HCT116 (cell line): Measurements from ENCODE around the gene CLIP2. TPM values are rescaled to one million over a fixed set of nuclear protein-coding genes. Genes with fewer than 3 reads are reported as not detected.

Source experiments
- ATAC-seq: fragments of 200-7000 bp; cut with Tn5 transposase; 2 replicates; pipeline ENCODE4 v1.9.1; 2020; ENCODE audit warnings: mild to moderate bottlenecking, moderate library complexity
- BruUV-seq: library from RNA; stranded (reverse); fragments of 400-500 nt; replicated peaks from 2 replicates; lab custom pipeline; 2021; lab: Mats Ljungman, UMichigan
- CTCF ChIA-PET: fragments of 300-600 bp; sonication (Branson Sonifier 250); formaldehyde crosslinking; loops from one replicate; lab custom pipeline; 2021; ENCODE audit warnings: antibody characterized with exemption; lab: Charles Lee
- POLR2A ChIA-PET: fragments of 300-600, 350-600 bp; sonication (Branson Sonifier 250); formaldehyde crosslinking; loops from one replicate; lab custom pipeline; 2021; ENCODE audit warnings: antibody characterized with exemption; lab: Charles Lee
- RAD21 ChIA-PET, 2 experiments: fragments of 300-600 bp; sonication (Branson Sonifier 250); formaldehyde crosslinking; loops; one replicate each; lab custom pipeline; 2023; ENCODE audit warnings: low total read pairs in 2 of 2; ENCODE audit not compliant: uncharacterized antibody in 2 of 2, unreplicated experiment in 2 of 2, low non-redundant PET in 1 of 2; lab: Charles Lee
- DNase-seq: peaks from one replicate; pipeline ENCODE4 v3.0.0-alpha.2; 2010; ENCODE audit warnings: low read depth, low spot score
- H2AFZ ChIP-seq: fragments of 200-600 bp; shearing (Covaris generic), sonication (generic); 2 replicates; pipeline ENCODE4 v1.6.1; 2017; ENCODE audit warnings: low read depth, mixed run types, mixed read lengths, antibody characterized with exemption, low read length; ENCODE audit not compliant: poor library complexity, severe bottlenecking
- H3K27ac ChIP-seq: 2 replicates; pipeline ENCODE4 v1.5.1; 2012; ENCODE audit warnings: low read depth, low read length
- H3K27me3 ChIP-seq: fragments of 200-600 bp; sonication (generic); 2 replicates; pipeline ENCODE4 v1.6.1; 2016; ENCODE audit warnings: mixed run types, low read length, mixed read lengths; ENCODE audit not compliant: insufficient read depth
- H3K36me3 ChIP-seq, 2 experiments: fragments of 200-500 bp in 1 of 2; fragments of 200-600 bp in 1 of 2; sonication (Bioruptor generic) in 1 of 2; sonication (generic) in 1 of 2; 2 replicates each; pipeline versions ENCODE4 v1.5.1 to v1.6.1; 2014 to 2016; ENCODE audit warnings: low read length in 2 of 2, inconsistent platforms in 1 of 2, mixed read lengths in 1 of 2, mixed run types in 1 of 2; ENCODE audit not compliant: insufficient read depth in 2 of 2, control insufficient read depth in 1 of 2
- H3K4me1 ChIP-seq, 2 experiments: fragments of 200-600 bp in 1 of 2; sonication (generic) in 1 of 2; 2 replicates each; pipeline versions ENCODE4 v1.5.1 to v1.6.1; 2012 to 2017; ENCODE audit warnings: low read length in 2 of 2, inconsistent platforms in 1 of 2, mild to moderate bottlenecking in 1 of 2, mixed read lengths in 1 of 2, mixed run types in 1 of 2, moderate library complexity in 1 of 2; ENCODE audit not compliant: insufficient read depth in 2 of 2, control insufficient read depth in 1 of 2
- H3K4me2 ChIP-seq: fragments of 200-600 bp; sonication (generic); 2 replicates; pipeline ENCODE4 v1.6.1; 2017; ENCODE audit warnings: mixed run types, low read length, mixed read lengths
- H3K4me3 ChIP-seq, 2 experiments: fragments of 200-600 bp in 1 of 2; sonication (generic) in 1 of 2; replicated peaks in 1 of 2; 2 replicates each; pipeline ENCODE4 v1.5.1; 2011 to 2016; ENCODE audit warnings: low read length in 2 of 2, control low read depth in 1 of 2, low read depth in 1 of 2, mild to moderate bottlenecking in 1 of 2, mixed read lengths in 1 of 2, mixed run types in 1 of 2
- H3K79me2 ChIP-seq: fragments of 200-600 bp; sonication (generic); 2 replicates; pipeline ENCODE4 v1.6.1; 2017; ENCODE audit warnings: mild to moderate bottlenecking, mixed run types, low read length, moderate library complexity, mixed read lengths; ENCODE audit not compliant: insufficient read depth
- H3K9ac ChIP-seq: fragments of 200-600 bp; sonication (generic); 2 replicates; pipeline ENCODE4 v1.6.1; 2016; ENCODE audit warnings: low read length, mixed read lengths
- H3K9me2 ChIP-seq: fragments of 200-600 bp; sonication (generic), shearing (Covaris generic); 2 replicates; pipeline ENCODE4 v1.6.1; 2017; ENCODE audit warnings: mixed run types, mild to moderate bottlenecking, moderate library complexity; ENCODE audit not compliant: insufficient read depth
- H3K9me3 ChIP-seq, 2 experiments: fragments of 200-500 bp in 1 of 2; fragments of 200-600 bp in 1 of 2; sonication (Bioruptor generic) in 1 of 2; sonication (generic) in 1 of 2; 2 replicates each; pipeline ENCODE4 v1.6.1; 2014 to 2017; ENCODE audit warnings: low read length in 2 of 2, mixed read lengths in 2 of 2, inconsistent platforms in 1 of 2, low read depth in 1 of 2, mild to moderate bottlenecking in 1 of 2, mixed run types in 1 of 2, moderate library complexity in 1 of 2; ENCODE audit not compliant: control insufficient read depth in 1 of 2, insufficient read depth in 1 of 2
- H4K20me1 ChIP-seq: fragments of 200-600 bp; sonication (generic), shearing (Covaris generic); 2 replicates; pipeline ENCODE4 v1.6.1; 2017; ENCODE audit warnings: mixed run types, mild to moderate bottlenecking, moderate library complexity; ENCODE audit not compliant: insufficient read depth
- CBX3 ChIP-seq: IDR thresholded peaks from 2 replicates; pipeline ENCODE4 v1.6.1; 2012; ENCODE audit warnings: low read depth
- CEBPB ChIP-seq: IDR thresholded peaks from 2 replicates; pipeline ENCODE4 v1.6.1; 2012; ENCODE audit warnings: low read depth
- EGR1 ChIP-seq: IDR thresholded peaks from 2 replicates; pipeline ENCODE4 v1.6.1; 2012; ENCODE audit warnings: low read depth
- ELF1 ChIP-seq: IDR thresholded peaks from 2 replicates; pipeline ENCODE4 v1.6.1; 2012; ENCODE audit warnings: low read depth, borderline replicate concordance
- FOSL1 ChIP-seq: IDR thresholded peaks from 2 replicates; pipeline ENCODE4 v1.6.1; 2012; ENCODE audit warnings: low read depth
- JUND ChIP-seq: IDR thresholded peaks from 2 replicates; pipeline ENCODE4 v1.6.1; 2012
- RAD21 ChIP-seq: IDR thresholded peaks from 2 replicates; pipeline ENCODE4 v1.6.1; 2012; ENCODE audit warnings: low read depth, mild to moderate bottlenecking
- SIN3A ChIP-seq: IDR thresholded peaks from 2 replicates; pipeline ENCODE4 v1.6.1; 2012; ENCODE audit warnings: low read depth
- YY1 ChIP-seq: IDR thresholded peaks from 2 replicates; pipeline ENCODE4 v1.6.1; 2011; ENCODE audit warnings: low read length, low read depth, moderate library complexity, mild to moderate bottlenecking; ENCODE audit not compliant: insufficient replicate concordance; ENCODE audit errors: extremely low read depth
- ZFX ChIP-seq: fragments of 450-650 bp; IDR thresholded peaks from 2 replicates; pipeline ENCODE4 v1.6.1; 2017
- ZNF274 ChIP-seq: fragments of 200-500 bp; sonication (Bioruptor generic); IDR thresholded peaks from 2 replicates; pipeline ENCODE4 v1.6.1; 2014; ENCODE audit warnings: mild to moderate bottlenecking, low read depth, low read length, inconsistent platforms
- intact Hi-C: fragments of 100-400 bp; cut with micrococcal nuclease; formaldehyde crosslinking; loops from 2 replicates; pipeline ENCODE4 v1.10.0; 2022
- total RNA-seq: library from RNA; stranded (reverse); gene quantifications from one replicate; pipeline ENCODE4 v1.2.1, GENCODE V29; 2021; ENCODE audit not compliant: unreplicated experiment
- TF ChIP-seq, protein P1 (sequence below): IDR thresholded peaks from 2 replicates; pipeline ENCODE4 v1.6.1; 2012
- TF ChIP-seq, protein P2 (sequence below): IDR thresholded peaks from 2 replicates; pipeline ENCODE4 v1.6.1; 2011; ENCODE audit warnings: mild to moderate bottlenecking, low read length, moderate library complexity; ENCODE audit not compliant: insufficient replicate concordance; ENCODE audit errors: extremely low read depth
- TF ChIP-seq, protein P3 (sequence below): IDR thresholded peaks from 2 replicates; pipeline ENCODE4 v1.6.1; 2012
- TF ChIP-seq, protein P4 (sequence below): IDR thresholded peaks from 2 replicates; pipeline ENCODE4 v1.6.1; 2012; ENCODE audit warnings: low read depth

CLIP2 gene
- total RNA-seq, 1 experiment from 2014 or later = 40.1 TPM

DNA sequence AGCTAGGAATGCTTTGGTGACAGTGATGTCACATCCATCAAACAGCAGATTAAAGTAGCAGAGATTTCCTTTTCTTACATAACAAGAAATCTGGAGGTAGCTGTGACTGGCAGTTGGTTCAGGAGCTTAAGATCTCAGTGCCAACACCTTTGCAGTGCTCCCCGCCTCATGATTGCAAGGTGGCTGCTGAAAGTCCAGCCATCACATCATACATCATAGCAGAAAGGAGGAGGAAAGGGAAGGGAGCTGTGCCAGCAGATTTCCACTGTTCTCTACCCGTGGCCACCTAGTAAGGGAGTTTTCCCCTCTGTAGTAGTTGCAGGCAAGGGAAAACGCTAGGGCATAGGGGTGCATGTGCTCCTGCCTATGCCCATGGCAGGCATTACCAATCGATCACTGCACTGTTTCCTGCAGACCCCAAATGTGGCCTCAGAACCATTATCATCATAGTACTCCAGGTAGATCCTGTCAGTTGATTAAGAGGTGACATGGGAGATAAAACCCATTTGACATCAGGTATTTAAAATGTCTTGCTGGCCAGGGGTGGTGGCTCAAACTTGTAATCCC is 106.6 kb downstream of the CLIP2 start:
- Histone ChIP-seq H3K9me3 (no peaks in the 10 kb centered on the region), H3K4me3 (no peak overlapping the region)
- intact Hi-C loops = loop anchor here (10.0 kb wide), 1 partner anchor 121 kb away; no protein-coding TSS in a partner anchor
- BruUV-seq = no TSS peak
- RAD21 ChIA-PET = no interaction called here
- TF ChIP-seq JUND (no peak), RAD21 (no peak), ZNF274 (no peak), ELF1 (no peak), EGR1 (no peak), ZFX (no peak), CBX3 (no peak), CEBPB (no peak), FOSL1 (no peak), SIN3A (no peak), YY1 (no peak)
- TF ChIP-seq, protein P1, sequence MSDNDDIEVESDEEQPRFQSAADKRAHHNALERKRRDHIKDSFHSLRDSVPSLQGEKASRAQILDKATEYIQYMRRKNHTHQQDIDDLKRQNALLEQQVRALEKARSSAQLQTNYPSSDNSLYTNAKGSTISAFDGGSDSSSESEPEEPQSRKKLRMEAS = no peak
- TF ChIP-seq, protein P2, sequence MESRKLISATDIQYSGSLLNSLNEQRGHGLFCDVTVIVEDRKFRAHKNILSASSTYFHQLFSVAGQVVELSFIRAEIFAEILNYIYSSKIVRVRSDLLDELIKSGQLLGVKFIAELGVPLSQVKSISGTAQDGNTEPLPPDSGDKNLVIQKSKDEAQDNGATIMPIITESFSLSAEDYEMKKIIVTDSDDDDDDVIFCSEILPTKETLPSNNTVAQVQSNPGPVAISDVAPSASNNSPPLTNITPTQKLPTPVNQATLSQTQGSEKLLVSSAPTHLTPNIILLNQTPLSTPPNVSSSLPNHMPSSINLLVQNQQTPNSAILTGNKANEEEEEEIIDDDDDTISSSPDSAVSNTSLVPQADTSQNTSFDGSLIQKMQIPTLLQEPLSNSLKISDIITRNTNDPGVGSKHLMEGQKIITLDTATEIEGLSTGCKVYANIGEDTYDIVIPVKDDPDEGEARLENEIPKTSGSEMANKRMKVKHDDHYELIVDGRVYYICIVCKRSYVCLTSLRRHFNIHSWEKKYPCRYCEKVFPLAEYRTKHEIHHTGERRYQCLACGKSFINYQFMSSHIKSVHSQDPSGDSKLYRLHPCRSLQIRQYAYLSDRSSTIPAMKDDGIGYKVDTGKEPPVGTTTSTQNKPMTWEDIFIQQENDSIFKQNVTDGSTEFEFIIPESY = no peak
- TF ChIP-seq, protein P3, sequence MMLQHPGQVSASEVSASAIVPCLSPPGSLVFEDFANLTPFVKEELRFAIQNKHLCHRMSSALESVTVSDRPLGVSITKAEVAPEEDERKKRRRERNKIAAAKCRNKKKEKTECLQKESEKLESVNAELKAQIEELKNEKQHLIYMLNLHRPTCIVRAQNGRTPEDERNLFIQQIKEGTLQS = no peak
- TF ChIP-seq, protein P4, sequence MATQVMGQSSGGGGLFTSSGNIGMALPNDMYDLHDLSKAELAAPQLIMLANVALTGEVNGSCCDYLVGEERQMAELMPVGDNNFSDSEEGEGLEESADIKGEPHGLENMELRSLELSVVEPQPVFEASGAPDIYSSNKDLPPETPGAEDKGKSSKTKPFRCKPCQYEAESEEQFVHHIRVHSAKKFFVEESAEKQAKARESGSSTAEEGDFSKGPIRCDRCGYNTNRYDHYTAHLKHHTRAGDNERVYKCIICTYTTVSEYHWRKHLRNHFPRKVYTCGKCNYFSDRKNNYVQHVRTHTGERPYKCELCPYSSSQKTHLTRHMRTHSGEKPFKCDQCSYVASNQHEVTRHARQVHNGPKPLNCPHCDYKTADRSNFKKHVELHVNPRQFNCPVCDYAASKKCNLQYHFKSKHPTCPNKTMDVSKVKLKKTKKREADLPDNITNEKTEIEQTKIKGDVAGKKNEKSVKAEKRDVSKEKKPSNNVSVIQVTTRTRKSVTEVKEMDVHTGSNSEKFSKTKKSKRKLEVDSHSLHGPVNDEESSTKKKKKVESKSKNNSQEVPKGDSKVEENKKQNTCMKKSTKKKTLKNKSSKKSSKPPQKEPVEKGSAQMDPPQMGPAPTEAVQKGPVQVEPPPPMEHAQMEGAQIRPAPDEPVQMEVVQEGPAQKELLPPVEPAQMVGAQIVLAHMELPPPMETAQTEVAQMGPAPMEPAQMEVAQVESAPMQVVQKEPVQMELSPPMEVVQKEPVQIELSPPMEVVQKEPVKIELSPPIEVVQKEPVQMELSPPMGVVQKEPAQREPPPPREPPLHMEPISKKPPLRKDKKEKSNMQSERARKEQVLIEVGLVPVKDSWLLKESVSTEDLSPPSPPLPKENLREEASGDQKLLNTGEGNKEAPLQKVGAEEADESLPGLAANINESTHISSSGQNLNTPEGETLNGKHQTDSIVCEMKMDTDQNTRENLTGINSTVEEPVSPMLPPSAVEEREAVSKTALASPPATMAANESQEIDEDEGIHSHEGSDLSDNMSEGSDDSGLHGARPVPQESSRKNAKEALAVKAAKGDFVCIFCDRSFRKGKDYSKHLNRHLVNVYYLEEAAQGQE = no peak
- TF ChIP-seq, all 23 proteins: peak for 0
- no peaks in the 10 kb centered on the region for H3K27me3 ChIP-seq
- H4K20me1 ChIP-seq = no peaks in the 10 kb centered on the region
- no peak overlapping the region for H3K27ac ChIP-seq
- no peaks in the 10 kb centered on the region for H3K79me2 ChIP-seq
- ATAC-seq = no peak
- peaks cover 0 to 16% of the 10 kb centered on the region in 2 experiments; a peak in 3 of 4 replicates for H3K4me1 ChIP-seq
- no peak overlapping the region for H3K9ac ChIP-seq
- H3K9me2 ChIP-seq = no peaks in the 10 kb centered on the region
- no peak for DNase-seq
- H2AFZ ChIP-seq = no peak overlapping the region
- peaks cover 3 to 5% of the 10 kb centered on the region in 2 experiments; a peak in 3 of 4 replicates for H3K36me3 ChIP-seq
- ChIA-PET CTCF (no interaction called here), POLR2A (no interaction called here)
- H3K4me2 ChIP-seq = no peak overlapping the region
